HepG2 (cell line): ENCODE results near the gene RXRG. TPM values are rescaled to one million over a fixed set of nuclear protein-coding genes. Genes with fewer than 3 reads are reported as not detected.

Source experiments
- ATAC-seq: fragments of 200-7000 bp; cut with Tn5 transposase; 3 replicates; pipeline ENCODE4 v1.9.1; 2020; ENCODE audit warnings: mild to moderate bottlenecking, moderate library complexity
- BruUV-seq: library from RNA; stranded (reverse); fragments of 400-500 nt; replicated peaks from 2 replicates; lab custom pipeline; 2021; lab: Mats Ljungman, UMichigan
- CTCF ChIA-PET: fragments of 300-600 bp; formaldehyde crosslinking; extraction: SDS; loops from one replicate; lab custom pipeline; 2021; ENCODE audit warnings: low total read pairs, inconsistent platforms, low intra/inter-chr PET ratio; lab: Yijun Ruan, JAX
- POLR2A ChIA-PET: fragments of 350-600 bp; sonication (Branson Sonifier 250); formaldehyde crosslinking; loops from one replicate; lab custom pipeline; 2020; ENCODE audit warnings: antibody characterized with exemption, inconsistent platforms; lab: Yijun Ruan, JAX
- DNase-seq: peaks from one replicate; pipeline ENCODE4 v3.0.0-alpha.2; 2015; ENCODE audit warnings: low spot score
- FAIRE-seq: peaks from 3 replicates; lab custom pipeline; 2011; peaks lifted over from hg19 to GRCh38; lab: Jason Lieb, UNC
- H2AFZ ChIP-seq: one replicate; pipeline ENCODE4 v1.6.1; 2011; ENCODE audit warnings: low read length, inconsistent platforms
- H3K27ac ChIP-seq: fragments of 300-600 bp; 3 replicates; pipeline ENCODE4 v1.8.0; 2011; ENCODE audit warnings: mixed run types, mild to moderate bottlenecking, mixed read lengths, low read length, inconsistent platforms; ENCODE audit not compliant: insufficient read depth; ENCODE audit errors: extremely low read length
- H3K27me3 ChIP-seq, 2 experiments: fragments of 200-600 bp in 1 of 2; 2 replicates in 1 of 2; 3 replicates in 1 of 2; pipeline versions ENCODE4 v1.6.0 to v1.8.0; 2011; ENCODE audit warnings: low read length in 2 of 2, mild to moderate bottlenecking in 2 of 2, moderate library complexity in 2 of 2, inconsistent platforms in 1 of 2; ENCODE audit not compliant: insufficient read depth in 2 of 2, control insufficient read depth in 1 of 2
- H3K36me3 ChIP-seq, 2 experiments: fragments of 200-600 bp in 1 of 2; replicated peaks in 1 of 2; 2 replicates in 1 of 2; 3 replicates in 1 of 2; pipeline versions ENCODE4 v1.5.1 to v1.8.0; 2011; ENCODE audit warnings: low read length in 2 of 2, inconsistent platforms in 1 of 2; ENCODE audit not compliant: insufficient read depth in 2 of 2, control insufficient read depth in 1 of 2
- H3K4me1 ChIP-seq: 2 replicates; pipeline ENCODE4 v1.5.1; 2012; ENCODE audit warnings: low read length, inconsistent platforms; ENCODE audit not compliant: insufficient read depth
- H3K4me2 ChIP-seq: 2 replicates; pipeline ENCODE4 v1.6.0; 2011; ENCODE audit warnings: low read depth, low read length, inconsistent platforms
- H3K4me3 ChIP-seq, 3 experiments: fragments of 200-600 bp in 1 of 3; sonication (generic), shearing (Covaris generic) in 1 of 3; replicated peaks in 1 of 3; 2 replicates each; pipeline ENCODE4 v1.5.1; 2011 to 2016; ENCODE audit warnings: low read length in 3 of 3, inconsistent platforms in 2 of 3, low read depth in 2 of 3, mild to moderate bottlenecking in 2 of 3, control low read depth in 1 of 3, mixed read lengths in 1 of 3; ENCODE audit not compliant: insufficient read depth in 1 of 3
- H3K79me2 ChIP-seq: one replicate; pipeline ENCODE4 v1.6.1; 2011; ENCODE audit warnings: low read length, inconsistent platforms; ENCODE audit not compliant: insufficient read depth
- H3K9ac ChIP-seq: 2 replicates; pipeline ENCODE4 v1.6.0; 2011; ENCODE audit warnings: mild to moderate bottlenecking, low read depth, low read length, inconsistent platforms; ENCODE audit not compliant: insufficient read depth
- H3K9me3 ChIP-seq: 2 replicates; pipeline ENCODE4 v1.5.1; 2012; ENCODE audit warnings: mild to moderate bottlenecking, low read length
- H4K20me1 ChIP-seq: 2 replicates; pipeline ENCODE4 v1.6.0; 2011; ENCODE audit warnings: inconsistent platforms, mild to moderate bottlenecking, low read length, moderate library complexity; ENCODE audit not compliant: insufficient read depth
- GABPB1 ChIP-seq: IDR thresholded peaks from 2 replicates; pipeline ENCODE4 v1.6.1; 2016; ENCODE audit warnings: mild to moderate bottlenecking, missing genetic modification reagents, moderate library complexity, missing compliant biosample characterization
- KDM4B ChIP-seq: sonication (generic); formaldehyde crosslinking; IDR thresholded peaks from 2 replicates; pipeline ENCODE4 v1.4.0; 2020; ENCODE audit warnings: missing genetic modification reagents
- NR2F1 ChIP-seq, 2 experiments: fragments of 450-650 bp in 1 of 2; formaldehyde crosslinking in 1 of 2; IDR thresholded peaks; 2 replicates each; pipeline versions ENCODE4 v1.5.0 to v1.6.1; 2016 to 2020; ENCODE audit warnings: mild to moderate bottlenecking in 1 of 2, missing compliant biosample characterization in 1 of 2, missing genetic modification reagents in 1 of 2, moderate library complexity in 1 of 2
- RFX1 ChIP-seq: fragments of 450-650 bp; IDR thresholded peaks from 2 replicates; pipeline ENCODE4 v1.6.1; 2017
- SMC3 ChIP-seq: IDR thresholded peaks from 2 replicates; pipeline ENCODE4 v1.6.1; 2011; ENCODE audit warnings: low read length, improper control_type of control experiment
- ZBTB7B ChIP-seq: sonication (generic); formaldehyde crosslinking; IDR thresholded peaks from 2 replicates; pipeline ENCODE4 v1.4.0; 2020; ENCODE audit warnings: missing genetic modification reagents
- ZNF766 ChIP-seq: sonication (generic); formaldehyde crosslinking; IDR thresholded peaks from 2 replicates; pipeline ENCODE4 v1.5.0; 2020; ENCODE audit warnings: missing genetic modification reagents, borderline replicate concordance
- ZNF883 ChIP-seq: sonication (generic); formaldehyde crosslinking; IDR thresholded peaks from 2 replicates; pipeline ENCODE4 v1.5.1; 2020; ENCODE audit warnings: mild to moderate bottlenecking, missing genetic modification reagents; ENCODE audit errors: not compliant biosample characterization
- ZNF891 ChIP-seq: sonication (generic); formaldehyde crosslinking; IDR thresholded peaks from 2 replicates; pipeline ENCODE4 v1.5.0; 2020; ENCODE audit warnings: mild to moderate bottlenecking, missing genetic modification reagents
- ZSCAN25 ChIP-seq: sonication (generic); formaldehyde crosslinking; IDR thresholded peaks from 2 replicates; pipeline ENCODE4 v1.8.0; 2022; ENCODE audit warnings: mild to moderate bottlenecking, missing genetic modification reagents
- WGBS: methylation state at CpG from one replicate; pipeline ENCODE4 v1.1.6; 2017; ENCODE audit warnings: low lambda C conversion rate; 5-methylcytosine and 5-hydroxymethylcytosine counted together
- in situ Hi-C: cut with HindIII; loops from 2 replicates; pipeline ENCODE4 v1.10.0; 2017; ENCODE audit warnings: low pct_unique_long_range_greater_than_20kb; ENCODE audit not compliant: extremely low pct_ligation_motif_present
- intact Hi-C: fragments of 100-400 bp; cut with micrococcal nuclease; formaldehyde crosslinking; loops from one replicate; pipeline ENCODE4 v1.10.0; 2022; ENCODE audit not compliant: unreplicated experiment
- polyA plus RNA-seq, 8 experiments: library from polyadenylated mRNA; depleted of rRNA in 3 of 8; stranded (reverse) in 7 of 8; unstranded in 1 of 8; fragments of >200 nt; fragmentation: Illumina TruSeq in 4 of 8; extraction: Trizol in 4 of 8; gene quantifications; 2 replicates each; pipeline versions ENCODE4 v1.2.1 to v1.2.3, GENCODE V29; 2011 to 2016; ENCODE audit warnings: low read depth in 4 of 8, missing spikeins in 1 of 8, mixed read lengths in 1 of 8; ENCODE audit not compliant: insufficient read depth in 1 of 8
- total RNA-seq, 5 experiments: library from RNA; depleted of rRNA; stranded (reverse); fragments of >200 nt; fragmentation: Illumina TruSeq; extraction: Trizol; gene quantifications; 2 replicates each; pipeline ENCODE4 v1.2.3, GENCODE V29; 2016; ENCODE audit warnings: low read depth in 1 of 5
- TF ChIP-seq, protein P1 (sequence below): sonication (generic); formaldehyde crosslinking; IDR thresholded peaks from 2 replicates; pipeline ENCODE4 v1.4.0; 2020; ENCODE audit warnings: missing genetic modification reagents
- TF ChIP-seq, protein P2 (sequence below): sonication (generic); formaldehyde crosslinking; IDR thresholded peaks from 2 replicates; pipeline ENCODE4 v1.5.0; 2020; ENCODE audit warnings: mild to moderate bottlenecking, missing genetic modification reagents, moderate library complexity
- TF ChIP-seq, protein P3 (sequence below): sonication (generic); formaldehyde crosslinking; IDR thresholded peaks from 2 replicates; pipeline ENCODE4 v1.4.0; 2020; ENCODE audit warnings: missing genetic modification reagents
- TF ChIP-seq, protein P4 (sequence below): sonication (generic); IDR thresholded peaks from 2 replicates; pipeline ENCODE4 v1.6.1; 2016; ENCODE audit warnings: low read depth, borderline replicate concordance

The RXRG gene
- total and polyA plus RNA-seq, 2 of the 13 experiments (the other 11 are each of a cell fraction or from before 2014, with no cell fraction given) = not detected

DNA sequence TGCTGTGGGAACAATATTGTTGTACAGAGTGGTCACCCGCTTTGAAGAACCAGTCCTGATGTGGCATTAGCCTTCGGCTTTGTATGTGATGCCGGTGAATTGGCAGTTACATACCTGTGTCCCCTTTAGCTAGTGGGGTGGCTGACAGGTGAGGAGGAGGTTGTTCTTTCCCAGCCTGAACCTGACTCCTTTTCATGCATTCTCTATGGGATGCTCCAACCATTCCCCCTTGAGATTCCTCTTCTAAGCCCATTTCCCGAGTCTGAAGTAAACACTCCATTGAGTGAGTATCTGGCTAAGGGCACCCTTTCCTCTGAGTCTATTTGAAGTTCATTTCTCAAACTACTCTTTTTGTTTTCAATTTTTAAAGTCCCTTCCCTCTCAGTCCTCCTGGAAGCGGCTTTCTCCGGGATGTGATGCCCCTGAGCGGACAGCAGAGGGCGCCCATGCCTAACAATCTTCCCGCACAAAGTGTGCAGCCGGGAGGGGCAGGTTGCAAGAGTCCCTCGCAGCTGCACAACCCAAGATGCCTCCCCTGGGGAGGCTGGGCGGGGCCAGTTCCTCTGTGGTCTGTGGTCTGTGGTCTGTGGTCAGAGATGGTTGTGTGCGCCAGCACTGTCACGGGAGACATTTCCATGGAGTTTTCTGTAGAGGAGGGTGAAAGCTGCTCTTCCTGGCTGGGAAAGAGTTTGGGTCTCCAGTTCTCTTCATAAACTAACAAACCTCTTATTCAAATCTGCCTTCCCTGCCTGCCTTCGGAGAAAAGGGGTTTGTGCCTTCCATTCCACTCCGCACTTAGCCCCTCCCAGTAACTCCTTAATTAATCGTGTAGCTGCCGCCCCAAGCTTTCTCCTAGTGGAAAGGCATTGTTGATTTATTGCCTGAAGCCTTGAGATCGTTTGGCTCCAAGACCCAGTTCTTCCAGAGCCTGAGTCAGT lies 52.0 kb downstream of the RXRG start:
- ChIA-PET CTCF (interaction anchor here (2.7 kb wide), 1 partner anchor 200 kb away, joined by 34 read pairs; no protein-coding TSS in a partner anchor), POLR2A (no interaction called here)
- no peaks in the 10 kb centered on the region for H4K20me1 ChIP-seq
- intact Hi-C loops = loop anchor here (1.0 kb wide), 2 partner anchors 10 to 200 kb away; no protein-coding TSS in a partner anchor
- no TSS peak for BruUV-seq
- WGBS = 31% methylated on average over 14 of the region's 19 CpGs
- in situ Hi-C loops = no loop called here
- ATAC-seq = peak; percentile 94
- DNase-seq = peak; percentile 35
- no peak overlapping the region for H3K4me3 ChIP-seq
- H3K79me2 ChIP-seq = no peaks in the 10 kb centered on the region
- no peak overlapping the region for H3K27ac ChIP-seq
- no peaks in the 10 kb centered on the region for H3K27me3 ChIP-seq
- H3K9ac ChIP-seq = no peak overlapping the region
- peak; percentile 56 for FAIRE-seq
- H3K4me2 ChIP-seq = no peak overlapping the region
- no peaks in the 10 kb centered on the region for H3K4me1 ChIP-seq
- no peaks in the 10 kb centered on the region for H3K9me3 ChIP-seq
- no peak overlapping the region for H2AFZ ChIP-seq
- no peaks in the 10 kb centered on the region for H3K36me3 ChIP-seq
- TF ChIP-seq ZNF891 (CRISPR knock-in tag) (no peak), NR2F1 (CRISPR knock-in tag; IDR thresholded peaks at IDR 0.05) (no peak), KDM4B (no peak), RFX1 (no peak), ZSCAN25 (CRISPR knock-in tag) (no peak), ZNF883 (CRISPR knock-in tag) (no peak), ZNF766 (no peak), SMC3 (peak; percentile 71), ZBTB7B (CRISPR knock-in tag) (no peak), GABPB1 (CRISPR knock-in tag) (0 out of 2 replicates have a peak, but pooled peaks have one; percentile 15)
- TF ChIP-seq, protein P1, sequence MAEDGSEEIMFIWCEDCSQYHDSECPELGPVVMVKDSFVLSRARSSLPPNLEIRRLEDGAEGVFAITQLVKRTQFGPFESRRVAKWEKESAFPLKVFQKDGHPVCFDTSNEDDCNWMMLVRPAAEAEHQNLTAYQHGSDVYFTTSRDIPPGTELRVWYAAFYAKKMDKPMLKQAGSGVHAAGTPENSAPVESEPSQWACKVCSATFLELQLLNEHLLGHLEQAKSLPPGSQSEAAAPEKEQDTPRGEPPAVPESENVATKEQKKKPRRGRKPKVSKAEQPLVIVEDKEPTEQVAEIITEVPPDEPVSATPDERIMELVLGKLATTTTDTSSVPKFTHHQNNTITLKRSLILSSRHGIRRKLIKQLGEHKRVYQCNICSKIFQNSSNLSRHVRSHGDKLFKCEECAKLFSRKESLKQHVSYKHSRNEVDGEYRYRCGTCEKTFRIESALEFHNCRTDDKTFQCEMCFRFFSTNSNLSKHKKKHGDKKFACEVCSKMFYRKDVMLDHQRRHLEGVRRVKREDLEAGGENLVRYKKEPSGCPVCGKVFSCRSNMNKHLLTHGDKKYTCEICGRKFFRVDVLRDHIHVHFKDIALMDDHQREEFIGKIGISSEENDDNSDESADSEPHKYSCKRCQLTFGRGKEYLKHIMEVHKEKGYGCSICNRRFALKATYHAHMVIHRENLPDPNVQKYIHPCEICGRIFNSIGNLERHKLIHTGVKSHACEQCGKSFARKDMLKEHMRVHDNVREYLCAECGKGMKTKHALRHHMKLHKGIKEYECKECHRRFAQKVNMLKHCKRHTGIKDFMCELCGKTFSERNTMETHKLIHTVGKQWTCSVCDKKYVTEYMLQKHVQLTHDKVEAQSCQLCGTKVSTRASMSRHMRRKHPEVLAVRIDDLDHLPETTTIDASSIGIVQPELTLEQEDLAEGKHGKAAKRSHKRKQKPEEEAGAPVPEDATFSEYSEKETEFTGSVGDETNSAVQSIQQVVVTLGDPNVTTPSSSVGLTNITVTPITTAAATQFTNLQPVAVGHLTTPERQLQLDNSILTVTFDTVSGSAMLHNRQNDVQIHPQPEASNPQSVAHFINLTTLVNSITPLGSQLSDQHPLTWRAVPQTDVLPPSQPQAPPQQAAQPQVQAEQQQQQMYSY (CRISPR knock-in tag) = no peak
- TF ChIP-seq, protein P2, sequence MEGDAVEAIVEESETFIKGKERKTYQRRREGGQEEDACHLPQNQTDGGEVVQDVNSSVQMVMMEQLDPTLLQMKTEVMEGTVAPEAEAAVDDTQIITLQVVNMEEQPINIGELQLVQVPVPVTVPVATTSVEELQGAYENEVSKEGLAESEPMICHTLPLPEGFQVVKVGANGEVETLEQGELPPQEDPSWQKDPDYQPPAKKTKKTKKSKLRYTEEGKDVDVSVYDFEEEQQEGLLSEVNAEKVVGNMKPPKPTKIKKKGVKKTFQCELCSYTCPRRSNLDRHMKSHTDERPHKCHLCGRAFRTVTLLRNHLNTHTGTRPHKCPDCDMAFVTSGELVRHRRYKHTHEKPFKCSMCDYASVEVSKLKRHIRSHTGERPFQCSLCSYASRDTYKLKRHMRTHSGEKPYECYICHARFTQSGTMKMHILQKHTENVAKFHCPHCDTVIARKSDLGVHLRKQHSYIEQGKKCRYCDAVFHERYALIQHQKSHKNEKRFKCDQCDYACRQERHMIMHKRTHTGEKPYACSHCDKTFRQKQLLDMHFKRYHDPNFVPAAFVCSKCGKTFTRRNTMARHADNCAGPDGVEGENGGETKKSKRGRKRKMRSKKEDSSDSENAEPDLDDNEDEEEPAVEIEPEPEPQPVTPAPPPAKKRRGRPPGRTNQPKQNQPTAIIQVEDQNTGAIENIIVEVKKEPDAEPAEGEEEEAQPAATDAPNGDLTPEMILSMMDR (CRISPR knock-in tag) = peak; percentile 91
- TF ChIP-seq, protein P3, sequence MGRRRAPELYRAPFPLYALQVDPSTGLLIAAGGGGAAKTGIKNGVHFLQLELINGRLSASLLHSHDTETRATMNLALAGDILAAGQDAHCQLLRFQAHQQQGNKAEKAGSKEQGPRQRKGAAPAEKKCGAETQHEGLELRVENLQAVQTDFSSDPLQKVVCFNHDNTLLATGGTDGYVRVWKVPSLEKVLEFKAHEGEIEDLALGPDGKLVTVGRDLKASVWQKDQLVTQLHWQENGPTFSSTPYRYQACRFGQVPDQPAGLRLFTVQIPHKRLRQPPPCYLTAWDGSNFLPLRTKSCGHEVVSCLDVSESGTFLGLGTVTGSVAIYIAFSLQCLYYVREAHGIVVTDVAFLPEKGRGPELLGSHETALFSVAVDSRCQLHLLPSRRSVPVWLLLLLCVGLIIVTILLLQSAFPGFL = no peak
- TF ChIP-seq, protein P4, sequence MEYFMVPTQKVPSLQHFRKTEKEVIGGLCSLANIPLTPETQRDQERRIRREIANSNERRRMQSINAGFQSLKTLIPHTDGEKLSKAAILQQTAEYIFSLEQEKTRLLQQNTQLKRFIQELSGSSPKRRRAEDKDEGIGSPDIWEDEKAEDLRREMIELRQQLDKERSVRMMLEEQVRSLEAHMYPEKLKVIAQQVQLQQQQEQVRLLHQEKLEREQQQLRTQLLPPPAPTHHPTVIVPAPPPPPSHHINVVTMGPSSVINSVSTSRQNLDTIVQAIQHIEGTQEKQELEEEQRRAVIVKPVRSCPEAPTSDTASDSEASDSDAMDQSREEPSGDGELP = no peak
